ENCODE results near the gene PDGFC.

Gene PDGFC

GRCh38 chr4:156971676-156972378 lies at the start of gene PDGFC:
PDGFC (minus strand) TSS chr4:156971799; CDS start chr4:156970903, 896 bp downstream.
- peak within 1 kb of the TSS; percentile 83 for H3K4me3 ChIP-seq (ENCODE audit: low read depth, low read length)
- no peak for DNase-seq (ENCODE audit: low read depth)

GRCh38 chr4:157020882-157021281 lies 49.3 kb upstream of the PDGFC start:
- no peak overlapping the region for H3K4me3 ChIP-seq (ENCODE audit: low read depth, low read length)
- no peak for DNase-seq (ENCODE audit: low read depth)

GRCh38 chr4:157018920-157019490 lies 47.4 kb upstream of the PDGFC start:
- DNase-seq (ENCODE audit: low read depth) = no peak
- no peak overlapping the region for H3K4me3 ChIP-seq (ENCODE audit: low read depth, low read length)

GRCh38 chr4:157014621-157015591 lies 43.3 kb upstream of the PDGFC start:
- peak; percentile 87 for DNase-seq (ENCODE audit: low read depth)
- no peak overlapping the region for H3K4me3 ChIP-seq (ENCODE audit: low read depth, low read length)

- no peak overlapping the region for H3K4me3 ChIP-seq (ENCODE audit: low read depth, low read length)
- DNase-seq (ENCODE audit: low read depth) = no peak
Measured at GRCh38 chr4:157013656-157014055, 42.1 kb upstream of the PDGFC start.

- no peak overlapping the region for H3K4me3 ChIP-seq (ENCODE audit: low read depth, low read length)
- no peak for DNase-seq (ENCODE audit: low read depth)
Measured at GRCh38 chr4:157012781-157013180, 41.2 kb upstream of the PDGFC start.

GRCh38 chr4:157012296-157012695 lies 40.7 kb upstream of the PDGFC start:
- H3K4me3 ChIP-seq (ENCODE audit: low read depth, low read length) = no peak overlapping the region
- no peak for DNase-seq (ENCODE audit: low read depth)

- DNase-seq (ENCODE audit: low read depth) = no peak
- H3K4me3 ChIP-seq (ENCODE audit: low read depth, low read length) = no peak overlapping the region
Measured at GRCh38 chr4:157010630-157011029, 39.0 kb upstream of the PDGFC start.

- H3K4me3 ChIP-seq (ENCODE audit: low read depth, low read length) = no peak overlapping the region
- DNase-seq (ENCODE audit: low read depth) = no peak
Measured at GRCh38 chr4:157005831-157006230, 34.2 kb upstream of the PDGFC start.

GRCh38 chr4:157005193-157005592 lies 33.6 kb upstream of the PDGFC start:
- no peak for DNase-seq (ENCODE audit: low read depth)
- H3K4me3 ChIP-seq (ENCODE audit: low read depth, low read length) = no peak overlapping the region

- no peak for DNase-seq (ENCODE audit: low read depth)
- H3K4me3 ChIP-seq (ENCODE audit: low read depth, low read length) = no peak overlapping the region
Measured at GRCh38 chr4:157004279-157005161, 32.9 kb upstream of the PDGFC start.

- peak; percentile 97 for DNase-seq (ENCODE audit: low read depth)
- H3K4me3 ChIP-seq (ENCODE audit: low read depth, low read length) = no peak overlapping the region
Measured at GRCh38 chr4:156999175-156999517, 27.5 kb upstream of the PDGFC start.

- no peak for DNase-seq (ENCODE audit: low read depth)
- H3K4me3 ChIP-seq (ENCODE audit: low read depth, low read length) = no peak overlapping the region
Measured at GRCh38 chr4:156998500-156999174, 27.0 kb upstream of the PDGFC start.

- H3K4me3 ChIP-seq (ENCODE audit: low read depth, low read length) = no peak overlapping the region
- no peak for DNase-seq (ENCODE audit: low read depth)
Measured at GRCh38 chr4:156992943-156993342, 21.3 kb upstream of the PDGFC start.

GRCh38 chr4:156991161-156991560 lies 19.6 kb upstream of the PDGFC start:
- no peak overlapping the region for H3K4me3 ChIP-seq (ENCODE audit: low read depth, low read length)
- no peak for DNase-seq (ENCODE audit: low read depth)

- DNase-seq (ENCODE audit: low read depth) = no peak
- no peak overlapping the region for H3K4me3 ChIP-seq (ENCODE audit: low read depth, low read length)
Measured at GRCh38 chr4:156983366-156983765, 11.8 kb upstream of the PDGFC start.

GRCh38 chr4:156981262-156981769 lies 9.7 kb upstream of the PDGFC start:
- H3K4me3 ChIP-seq (ENCODE audit: low read depth, low read length) = no peak overlapping the region
- DNase-seq (ENCODE audit: low read depth) = no peak

- DNase-seq (ENCODE audit: low read depth) = peak; percentile 94
- H3K4me3 ChIP-seq (ENCODE audit: low read depth, low read length) = no peak overlapping the region
Measured at GRCh38 chr4:156977435-156978160, 6.0 kb upstream of the PDGFC start.
